A673 (cell line): ENCODE data around the gene HERC2. TPM values are rescaled to one million over a fixed set of nuclear protein-coding genes. Genes with fewer than 3 reads are reported as not detected.

Source experiments
- BruUV-seq: library from RNA; stranded (reverse); fragments of 400-500 nt; replicated peaks from 2 replicates; lab custom pipeline; 2021; lab: Mats Ljungman, UMichigan
- CTCF ChIA-PET: fragments of 300-600 bp; sonication (Branson Sonifier 250); formaldehyde crosslinking; loops from one replicate; lab custom pipeline; 2022; ENCODE audit warnings: antibody characterized with exemption; lab: Charles Lee
- POLR2A ChIA-PET: fragments of 300-600 bp; sonication (Branson Sonifier 250); formaldehyde crosslinking; loops from one replicate; lab custom pipeline; 2022; ENCODE audit warnings: antibody characterized with exemption; ENCODE audit not compliant: low non-redundant PET; lab: Charles Lee
- DNase-seq: peaks from one replicate; pipeline ENCODE4 v3.0.0-alpha.2; 2015; ENCODE audit warnings: low spot score
- H3K27ac ChIP-seq: fragments of 200-600 bp; sonication (generic); 2 replicates; pipeline ENCODE4 v1.5.1; 2016; ENCODE audit warnings: mixed run types, low read depth, mild to moderate bottlenecking, mixed read lengths, antibody characterized with exemption, low read length; ENCODE audit not compliant: poor library complexity, severe bottlenecking
- H3K27me3 ChIP-seq: fragments of 200-600 bp; sonication (generic); replicated peaks from 2 replicates; pipeline ENCODE4 v1.6.1; 2017; ENCODE audit warnings: mixed run types, low read depth, mild to moderate bottlenecking, mixed read lengths, antibody characterized with exemption, low read length; ENCODE audit not compliant: insufficient read depth, poor library complexity
- H3K36me3 ChIP-seq: fragments of 200-600 bp; sonication (generic); 2 replicates; pipeline ENCODE4 v1.6.1; 2016; ENCODE audit warnings: mixed run types, mild to moderate bottlenecking, mixed read lengths, antibody characterized with exemption, low read length; ENCODE audit not compliant: insufficient read depth, poor library complexity, severe bottlenecking
- H3K4me1 ChIP-seq: fragments of 200-600 bp; sonication (generic); 2 replicates; pipeline ENCODE4 v1.6.1; 2017; ENCODE audit warnings: mixed run types, mild to moderate bottlenecking, mixed read lengths, antibody characterized with exemption, low read length; ENCODE audit not compliant: insufficient read depth, poor library complexity, severe bottlenecking
- H3K4me3 ChIP-seq: fragments of 200-600 bp; sonication (generic); 2 replicates; pipeline ENCODE4 v1.5.1; 2016; ENCODE audit warnings: low read depth, mixed run types, mild to moderate bottlenecking, mixed read lengths, low read length; ENCODE audit not compliant: poor library complexity, severe bottlenecking
- H3K9me3 ChIP-seq: fragments of 200-600 bp; sonication (generic); 2 replicates; pipeline ENCODE4 v1.6.1; 2016; ENCODE audit warnings: mixed run types, low read depth, mild to moderate bottlenecking, mixed read lengths, antibody characterized with exemption, low read length; ENCODE audit not compliant: poor library complexity, severe bottlenecking
- EZH2 ChIP-seq: fragments of 200-600 bp; sonication (generic); IDR thresholded peaks from 2 replicates; pipeline ENCODE4 v1.6.1; 2017; ENCODE audit warnings: borderline replicate concordance, low read depth, mild to moderate bottlenecking, mixed read lengths, antibody characterized with exemption, low read length; ENCODE audit not compliant: poor library complexity, severe bottlenecking
- intact Hi-C: fragments of 100-400 bp; cut with micrococcal nuclease; formaldehyde crosslinking; loops from one replicate; pipeline ENCODE4 v1.10.0; 2022; ENCODE audit not compliant: unreplicated experiment
- total RNA-seq: library from RNA; stranded (reverse); gene quantifications from 2 replicates; pipeline ENCODE4 v1.2.3, GENCODE V29; 2021
- TF ChIP-seq, protein P1 (sequence below): fragments of 300-800, 200-600 bp; sonication (generic); conservative IDR thresholded peaks from 2 replicates; pipeline ENCODE4 v1.5.1; 2017; ENCODE audit warnings: low read depth, mild to moderate bottlenecking, antibody characterized with exemption, low read length, moderate library complexity, mixed read lengths

The HERC2 gene
- total RNA-seq, 1 experiment from 2014 or later: 86.1 TPM

DNA sequence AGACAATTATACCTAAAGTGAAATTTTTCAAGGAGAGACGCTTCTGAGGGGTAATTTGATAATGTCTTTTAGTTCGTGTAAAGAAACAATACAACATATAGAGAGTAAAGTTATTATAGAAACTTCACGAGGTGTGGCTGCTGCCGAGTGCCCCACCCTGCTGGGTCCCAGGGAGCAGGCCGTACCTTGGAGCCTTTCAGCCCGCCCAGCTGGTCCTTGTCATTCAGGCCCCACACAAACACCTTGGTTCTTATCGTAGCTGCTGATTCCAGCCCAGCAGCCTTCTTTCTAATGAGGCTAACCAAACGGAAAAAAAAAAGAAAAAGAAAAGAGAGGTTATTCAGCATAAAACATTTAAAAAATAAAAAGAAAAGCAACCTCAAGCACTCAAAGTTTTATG is 139.8 kb downstream of the HERC2 start:
- no peak for DNase-seq
- Histone ChIP-seq H3K27ac (no peak overlapping the region), H3K9me3 (no peaks in the 10 kb centered on the region), H3K36me3 (peaks cover 23% of the 10 kb centered on the region), H3K4me3 (no peak overlapping the region), H3K27me3 (no peaks in the 10 kb centered on the region), H3K4me1 (no peaks in the 10 kb centered on the region)
- intact Hi-C loops: loop anchor here (10.0 kb wide), 1 partner anchor 63 kb away; no protein-coding TSS in a partner anchor
- no TSS peak for BruUV-seq
- TF ChIP-seq, protein P1, sequence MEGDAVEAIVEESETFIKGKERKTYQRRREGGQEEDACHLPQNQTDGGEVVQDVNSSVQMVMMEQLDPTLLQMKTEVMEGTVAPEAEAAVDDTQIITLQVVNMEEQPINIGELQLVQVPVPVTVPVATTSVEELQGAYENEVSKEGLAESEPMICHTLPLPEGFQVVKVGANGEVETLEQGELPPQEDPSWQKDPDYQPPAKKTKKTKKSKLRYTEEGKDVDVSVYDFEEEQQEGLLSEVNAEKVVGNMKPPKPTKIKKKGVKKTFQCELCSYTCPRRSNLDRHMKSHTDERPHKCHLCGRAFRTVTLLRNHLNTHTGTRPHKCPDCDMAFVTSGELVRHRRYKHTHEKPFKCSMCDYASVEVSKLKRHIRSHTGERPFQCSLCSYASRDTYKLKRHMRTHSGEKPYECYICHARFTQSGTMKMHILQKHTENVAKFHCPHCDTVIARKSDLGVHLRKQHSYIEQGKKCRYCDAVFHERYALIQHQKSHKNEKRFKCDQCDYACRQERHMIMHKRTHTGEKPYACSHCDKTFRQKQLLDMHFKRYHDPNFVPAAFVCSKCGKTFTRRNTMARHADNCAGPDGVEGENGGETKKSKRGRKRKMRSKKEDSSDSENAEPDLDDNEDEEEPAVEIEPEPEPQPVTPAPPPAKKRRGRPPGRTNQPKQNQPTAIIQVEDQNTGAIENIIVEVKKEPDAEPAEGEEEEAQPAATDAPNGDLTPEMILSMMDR: no peak
- no peak for TF ChIP-seq EZH2
- ChIA-PET POLR2A (no interaction called here), CTCF (no interaction called here)

DNA sequence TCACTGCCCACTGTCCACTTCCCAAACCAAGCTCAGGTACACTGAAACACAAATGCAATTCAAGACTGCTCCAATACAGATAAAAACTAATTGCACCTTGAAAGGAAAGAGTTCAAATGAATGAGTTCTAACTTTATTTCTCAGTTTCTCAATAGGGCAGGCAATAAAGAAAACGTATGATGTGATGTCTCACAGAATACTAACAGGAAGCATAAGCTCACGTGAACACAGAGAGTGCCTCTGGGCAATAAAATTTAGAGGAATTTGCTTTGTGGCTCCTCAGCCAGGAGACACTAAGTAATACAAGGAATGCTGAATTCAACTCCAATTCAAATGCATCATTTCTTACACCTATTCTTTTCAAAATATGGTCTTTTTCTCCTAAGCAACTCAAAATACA is 140.6 kb downstream of the HERC2 start:
- BruUV-seq: no TSS peak
- H3K27ac ChIP-seq: no peak overlapping the region
- POLR2A ChIA-PET: no interaction called here
- H3K27me3 ChIP-seq: no peaks in the 10 kb centered on the region
- peaks cover 26% of the 10 kb centered on the region for H3K36me3 ChIP-seq
- H3K4me3 ChIP-seq: no peak overlapping the region
- H3K4me1 ChIP-seq: no peaks in the 10 kb centered on the region
- CTCF ChIA-PET: no interaction called here
- H3K9me3 ChIP-seq: no peaks in the 10 kb centered on the region
- no peak for TF ChIP-seq EZH2
- TF ChIP-seq, protein P1: no peak
- no peak for DNase-seq
- intact Hi-C loops: loop anchor here (10.0 kb wide), 1 partner anchor 63 kb away; no protein-coding TSS in a partner anchor

DNA sequence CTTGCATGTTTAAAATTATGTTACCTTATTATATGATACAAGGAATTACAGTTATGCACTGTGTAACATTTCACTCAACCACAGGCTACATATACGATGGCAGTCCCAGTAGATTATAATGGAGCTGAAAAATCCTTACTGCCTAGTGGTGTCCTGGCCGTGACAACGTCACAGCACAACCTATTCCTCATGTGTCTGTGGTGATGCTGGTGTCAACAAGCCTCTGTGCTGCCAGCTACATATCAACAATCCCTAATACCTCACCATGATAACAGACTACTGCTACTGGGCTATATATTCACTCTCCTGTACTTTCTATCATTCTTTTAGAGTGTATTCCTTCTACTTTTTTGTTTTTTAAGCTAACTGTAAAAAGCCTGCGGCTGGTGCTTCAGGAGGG is 142.7 kb downstream of the HERC2 start:
- Histone ChIP-seq H3K4me3 (no peak overlapping the region), H3K36me3 (peaks cover 15% of the 10 kb centered on the region), H3K27me3 (no peaks in the 10 kb centered on the region), H3K4me1 (no peaks in the 10 kb centered on the region), H3K27ac (no peak overlapping the region), H3K9me3 (no peaks in the 10 kb centered on the region)
- DNase-seq: no peak
- intact Hi-C loops: no loop called here
- BruUV-seq: no TSS peak
- CTCF ChIA-PET: no interaction called here
- TF ChIP-seq, protein P1: no peak
- no peak for TF ChIP-seq EZH2
- POLR2A ChIA-PET: no interaction called here
